Liver (tissue), 9 donors: Measurements from ENCODE around the gene NIPAL3. TPM values are rescaled to one million over a fixed set of nuclear protein-coding genes. Genes with fewer than 3 reads are reported as not detected.

ENCODE experiments used
- DNase-seq: peaks from one replicate; pipeline ENCODE4 v3.0.0-alpha.2; 2017; ENCODE audit warnings: low spot score
- H3K27ac ChIP-seq, 2 donors: one replicate each; pipeline ENCODE4 v1.7.0; 2013; ENCODE audit warnings: inconsistent platforms in 2 of 2, low read length in 2 of 2, control low read depth in 1 of 2, low read depth in 1 of 2, mild to moderate bottlenecking in 1 of 2
- H3K27me3 ChIP-seq, 4 donors: one replicate each; pipeline versions ENCODE4 v1.6.1 to v1.7.0; 2013; ENCODE audit warnings: low read length in 3 of 4, inconsistent platforms in 1 of 4, mild to moderate bottlenecking in 1 of 4, moderate library complexity in 1 of 4; ENCODE audit not compliant: control insufficient read depth in 4 of 4, insufficient read depth in 4 of 4
- H3K36me3 ChIP-seq, 4 donors: one replicate each; pipeline versions ENCODE4 v1.6.1 to v1.7.0; 2013; ENCODE audit warnings: low read length in 3 of 4, mild to moderate bottlenecking in 3 of 4, low read depth in 1 of 4, moderate library complexity in 1 of 4; ENCODE audit not compliant: control insufficient read depth in 4 of 4, insufficient read depth in 3 of 4
- H3K4me1 ChIP-seq, 4 donors: one replicate each; pipeline versions ENCODE4 v1.6.1 to v1.7.0; 2013; ENCODE audit warnings: low read length in 3 of 4, mild to moderate bottlenecking in 3 of 4, moderate library complexity in 1 of 4; ENCODE audit not compliant: control insufficient read depth in 4 of 4, insufficient read depth in 4 of 4
- H3K4me3 ChIP-seq, 3 donors: one replicate each; pipeline versions ENCODE4 v1.6.1 to v1.7.0; 2013; ENCODE audit warnings: low read length in 3 of 3, control low read depth in 1 of 3, low read depth in 1 of 3, mild to moderate bottlenecking in 1 of 3
- H3K9ac ChIP-seq, 2 donors: one replicate each; pipeline ENCODE4 v1.7.0; 2013; ENCODE audit warnings: low read length in 2 of 2, mild to moderate bottlenecking in 2 of 2, moderate library complexity in 2 of 2, control low read depth in 1 of 2, low read depth in 1 of 2
- H3K9me3 ChIP-seq, 4 donors: one replicate each; pipeline versions ENCODE4 v1.6.1 to v1.7.0; 2013; ENCODE audit warnings: low read length in 3 of 4; ENCODE audit not compliant: control insufficient read depth in 4 of 4
- ATF3 ChIP-seq: IDR thresholded peaks from 2 replicates; pipeline ENCODE4 v1.6.1; 2016; ENCODE audit warnings: antibody characterized with exemption
- FOXA1 ChIP-seq: IDR thresholded peaks from 2 replicates; pipeline ENCODE4 v1.6.1; 2016; ENCODE audit warnings: antibody characterized with exemption
- FOXA2 ChIP-seq: IDR thresholded peaks from 2 replicates; pipeline ENCODE4 v1.6.1; 2016; ENCODE audit warnings: antibody characterized with exemption
- GABPA ChIP-seq, 2 donors: IDR thresholded peaks in 1 of 2; conservative IDR thresholded peaks in 1 of 2; 2 replicates each; pipeline ENCODE4 v1.6.1; 2016; ENCODE audit warnings: antibody characterized with exemption in 2 of 2, mild to moderate bottlenecking in 1 of 2, moderate library complexity in 1 of 2
- HNF4G ChIP-seq: IDR thresholded peaks from 2 replicates; pipeline ENCODE4 v1.6.1; 2016; ENCODE audit warnings: antibody characterized with exemption
- JUND ChIP-seq, 2 donors: IDR thresholded peaks; 2 replicates each; pipeline ENCODE4 v1.6.1; 2016; ENCODE audit warnings: antibody characterized with exemption in 2 of 2
- MAX ChIP-seq: IDR thresholded peaks from 2 replicates; pipeline ENCODE4 v1.6.1; 2016; ENCODE audit warnings: antibody characterized with exemption
- RAD21 ChIP-seq, 2 donors: IDR thresholded peaks; 2 replicates each; pipeline ENCODE4 v1.6.1; 2016; ENCODE audit warnings: antibody characterized with exemption in 2 of 2, mild to moderate bottlenecking in 2 of 2
- REST ChIP-seq: IDR thresholded peaks from 2 replicates; pipeline ENCODE4 v1.6.1; 2016; ENCODE audit warnings: antibody characterized with exemption, mild to moderate bottlenecking
- RXRA ChIP-seq, 2 donors: IDR thresholded peaks; 2 replicates each; pipeline ENCODE4 v1.6.1; 2017 to 2018; ENCODE audit warnings: antibody characterized with exemption in 2 of 2, mild to moderate bottlenecking in 1 of 2
- SP1 ChIP-seq: IDR thresholded peaks from 2 replicates; pipeline ENCODE4 v1.6.1; 2018; ENCODE audit warnings: antibody characterized with exemption, mild to moderate bottlenecking
- TAF1 ChIP-seq: conservative IDR thresholded peaks from 2 replicates; pipeline ENCODE4 v1.6.1; 2016; ENCODE audit warnings: antibody characterized with exemption, mild to moderate bottlenecking
- YY1 ChIP-seq: IDR thresholded peaks from 2 replicates; pipeline ENCODE4 v1.6.1; 2016; ENCODE audit warnings: antibody characterized with exemption, mild to moderate bottlenecking
- ZBTB33 ChIP-seq: IDR thresholded peaks from 2 replicates; pipeline ENCODE4 v1.6.1; 2016; ENCODE audit warnings: antibody characterized with exemption
- WGBS: extraction: QIAGEN DNeasy Blood & Tissue Kit; methylation state at CpG from one replicate; pipeline ENCODE4 v1.1.7; 2013; 5-methylcytosine and 5-hydroxymethylcytosine counted together
- polyA plus RNA-seq, 2 donors: library from polyadenylated mRNA; stranded (reverse) in 1 of 2; unstranded in 1 of 2; fragments of 200-250 nt in 1 of 2; fragments of >200 nt in 1 of 2; fragmentation: Nextera tagmentation in 1 of 2; extraction: Ambion mirVana in 1 of 2; gene quantifications; one replicate each; pipeline versions ENCODE4 v1.2.1 to v1.2.3, GENCODE V29; 2013 to 2015
- total RNA-seq, 2 donors: library from RNA; depleted of rRNA; stranded (reverse); fragments of >200 nt; gene quantifications; one replicate each; pipeline ENCODE4 v1.2.3, GENCODE V29; 2014
- donor health status: healthy.
- donor health status: healthy.
- donor health status: healthy.
- donor health status: healthy.
- donor health status: healthy.

NIPAL3 gene
- total and polyA plus RNA-seq, 4 donors, result 3.0 to 12.0 (median 6.0) TPM

- 93% methylated on average over 7 of the region's 7 CpGs for WGBS
- H3K9ac ChIP-seq, result no peak overlapping the region
- H3K27ac ChIP-seq, result no peak overlapping the region
- TF ChIP-seq MAX (no peak), REST (no peak), HNF4G (no peak), JUND (IDR thresholded peaks at IDR 0.05) (no peak), SP1 (no peak), RXRA (IDR thresholded peaks at IDR 0.05) (no peak), GABPA (IDR thresholded peaks at IDR 0.05 in 1 of 2, conservative IDR thresholded peaks at IDR 0.05 in 1 of 2) (no peak), FOXA2 (no peak)
- no peaks in the 10 kb centered on the region for H3K4me1 ChIP-seq
- H3K27me3 ChIP-seq, result no peaks in the 10 kb centered on the region
- H3K36me3 ChIP-seq, result peaks cover 0 to 11% (median 3%) of the 10 kb centered on the region in 4 donors
- H3K9me3 ChIP-seq, result no peaks in the 10 kb centered on the region
- DNase-seq, result no peak
- H3K4me3 ChIP-seq, result no peak overlapping the region
Observed at GRCh38 chr1:24426744-24427544, 11.3 kb downstream of the NIPAL3 start.

GRCh38 chr1:24427545-24427862 lies 11.9 kb downstream of the NIPAL3 start:
- TF ChIP-seq JUND (IDR thresholded peaks at IDR 0.05) (no peak), SP1 (no peak)
- DNase-seq, result no peak
- Histone ChIP-seq H3K4me3 (no peak overlapping the region), H3K9ac (no peak overlapping the region), H3K4me1 (no peaks in the 10 kb centered on the region), H3K27me3 (no peaks in the 10 kb centered on the region), H3K36me3 (peaks cover 0 to 5% (median under 1%) of the 10 kb centered on the region in 4 donors), H3K27ac (no peak overlapping the region), H3K9me3 (no peaks in the 10 kb centered on the region)
- 95% methylated on average over 1 of the region's 1 CpG for WGBS

GRCh38 chr1:24435782-24436365 lies 20.3 kb downstream of the NIPAL3 start:
- Histone ChIP-seq H3K9me3 (no peaks in the 10 kb centered on the region), H3K27ac (no peak overlapping the region), H3K27me3 (no peaks in the 10 kb centered on the region), H3K36me3 (peaks cover 0 to 5% (median 0%) of the 10 kb centered on the region in 4 donors), H3K4me3 (no peak overlapping the region), H3K9ac (no peak overlapping the region), H3K4me1 (no peaks in the 10 kb centered on the region)
- no peak for DNase-seq
- WGBS, result 82% methylated on average over 8 of the region's 8 CpGs
- TF ChIP-seq MAX (no peak), REST (no peak), ATF3 (no peak), TAF1 (no peak), ZBTB33 (no peak), FOXA1 (no peak), RAD21 (IDR thresholded peaks at IDR 0.05) (no peak), YY1 (no peak), GABPA (IDR thresholded peaks at IDR 0.05 in 1 of 2, conservative IDR thresholded peaks at IDR 0.05 in 1 of 2) (no peak)
